Ectodermal cell (in vitro differentiated cells): ENCODE measurements around the gene SATB1.

Experiments used
- H3K27ac ChIP-seq: 2 replicates; pipeline ENCODE4 v1.7.0; 2013; ENCODE audit warnings: mild to moderate bottlenecking, low read depth, low read length; ENCODE audit not compliant: insufficient read depth, poor library complexity, severe bottlenecking
- H3K27me3 ChIP-seq: 2 replicates; pipeline ENCODE4 v1.7.0; 2013; ENCODE audit warnings: mild to moderate bottlenecking, low read length; ENCODE audit not compliant: insufficient read depth, control insufficient read depth, poor library complexity, severe bottlenecking
- H3K36me3 ChIP-seq: one replicate; pipeline ENCODE4 v1.7.0; 2013; ENCODE audit warnings: low read length; ENCODE audit not compliant: control insufficient read depth, insufficient read depth
- H3K4me1 ChIP-seq: one replicate; pipeline ENCODE4 v1.7.0; 2013; ENCODE audit warnings: low read length; ENCODE audit not compliant: control insufficient read depth, insufficient read depth
- H3K4me3 ChIP-seq: 2 replicates; pipeline ENCODE4 v1.7.0; 2013; ENCODE audit warnings: low read depth, low read length, control low read depth; ENCODE audit not compliant: insufficient read depth
- H3K9me3 ChIP-seq: 2 replicates; pipeline ENCODE4 v1.7.0; 2013; ENCODE audit warnings: mild to moderate bottlenecking, low read length, moderate library complexity; ENCODE audit not compliant: control insufficient read depth
- WGBS, 2 experiments: methylation state at CpG; one replicate each; pipeline ENCODE4 v1.1.7; 2013; ENCODE audit warnings: missing lambda C conversion rate in 2 of 2; 5-methylcytosine and 5-hydroxymethylcytosine counted together

The SATB1 gene

DNA sequence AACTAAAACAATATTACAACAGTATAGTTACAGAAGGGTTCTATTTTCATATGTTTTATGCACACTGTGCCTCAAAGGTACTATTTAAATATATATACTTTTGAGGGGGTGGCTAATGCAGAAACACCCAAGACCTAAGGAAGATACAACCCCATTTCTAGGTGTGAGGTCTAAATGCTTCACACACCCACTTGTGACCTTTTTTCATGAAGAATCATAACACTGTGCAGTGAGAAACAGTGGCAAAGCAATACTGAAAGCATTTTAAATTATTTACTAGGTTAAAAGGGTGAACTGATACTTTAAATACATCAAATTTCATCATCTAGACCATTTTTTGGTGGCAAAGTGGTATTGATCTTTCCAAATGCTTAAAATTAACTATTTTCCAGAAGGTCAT is 67.4 kb downstream of the SATB1 start:
- Histone ChIP-seq H3K9me3 (no peaks in the 10 kb centered on the region), H3K27me3 (no peaks in the 10 kb centered on the region), H3K4me1 (peaks cover 8% of the 10 kb centered on the region), H3K36me3 (no peaks in the 10 kb centered on the region), H3K4me3 (no peak overlapping the region), H3K27ac (no peak overlapping the region)

DNA sequence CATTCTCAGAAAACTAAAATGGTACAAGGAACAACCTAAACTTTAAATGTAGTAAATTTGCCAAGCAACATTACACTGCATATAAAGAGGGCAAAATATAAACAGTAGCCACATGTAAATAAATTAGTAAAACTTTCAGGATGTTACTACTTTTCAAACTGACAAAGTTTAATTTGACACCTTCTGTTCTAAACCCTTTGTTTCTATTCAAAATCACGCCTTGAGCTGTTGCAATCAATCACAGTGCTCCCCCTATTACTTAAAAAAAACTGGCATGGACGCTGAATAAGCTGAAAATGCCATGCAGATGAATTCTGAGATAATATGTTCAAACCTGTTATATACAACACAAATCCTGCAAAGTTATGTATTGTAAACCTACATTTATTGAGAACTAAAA is 69.3 kb downstream of the SATB1 start:
- H3K4me3 ChIP-seq, result no peak overlapping the region
- no peaks in the 10 kb centered on the region for H3K27me3 ChIP-seq
- peaks cover 8% of the 10 kb centered on the region for H3K4me1 ChIP-seq
- 46 to 68% methylated on average over 2 of the region's 2 CpGs for WGBS, 2 experiments
- no peaks in the 10 kb centered on the region for H3K9me3 ChIP-seq
- no peaks in the 10 kb centered on the region for H3K36me3 ChIP-seq
- H3K27ac ChIP-seq, result no peak overlapping the region

DNA sequence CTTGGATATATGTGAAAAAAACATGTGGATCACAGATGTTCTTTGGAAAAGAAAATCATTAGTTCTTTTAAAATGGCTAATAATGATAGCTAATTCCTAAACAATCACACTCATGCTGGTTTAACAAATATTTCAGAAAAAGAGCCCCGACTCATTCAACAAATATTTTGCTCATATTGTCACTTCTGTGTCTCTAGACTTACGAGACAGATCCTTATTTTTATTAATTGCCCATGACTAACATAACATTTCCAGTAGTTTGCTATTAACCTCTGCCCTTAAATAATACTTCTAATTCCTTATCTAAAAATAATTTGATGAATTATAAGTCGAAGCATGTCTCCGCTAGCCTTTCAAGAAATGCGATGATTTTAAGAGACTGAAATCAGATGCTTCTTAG is 70.4 kb downstream of the SATB1 start:
- 92 to 95% methylated on average over 5 of the region's 5 CpGs for WGBS, 2 experiments
- no peak overlapping the region for H3K27ac ChIP-seq
- H3K4me3 ChIP-seq, result no peak overlapping the region
- H3K4me1 ChIP-seq, result peaks cover 8% of the 10 kb centered on the region
- no peaks in the 10 kb centered on the region for H3K9me3 ChIP-seq
- no peaks in the 10 kb centered on the region for H3K36me3 ChIP-seq
- no peaks in the 10 kb centered on the region for H3K27me3 ChIP-seq

DNA sequence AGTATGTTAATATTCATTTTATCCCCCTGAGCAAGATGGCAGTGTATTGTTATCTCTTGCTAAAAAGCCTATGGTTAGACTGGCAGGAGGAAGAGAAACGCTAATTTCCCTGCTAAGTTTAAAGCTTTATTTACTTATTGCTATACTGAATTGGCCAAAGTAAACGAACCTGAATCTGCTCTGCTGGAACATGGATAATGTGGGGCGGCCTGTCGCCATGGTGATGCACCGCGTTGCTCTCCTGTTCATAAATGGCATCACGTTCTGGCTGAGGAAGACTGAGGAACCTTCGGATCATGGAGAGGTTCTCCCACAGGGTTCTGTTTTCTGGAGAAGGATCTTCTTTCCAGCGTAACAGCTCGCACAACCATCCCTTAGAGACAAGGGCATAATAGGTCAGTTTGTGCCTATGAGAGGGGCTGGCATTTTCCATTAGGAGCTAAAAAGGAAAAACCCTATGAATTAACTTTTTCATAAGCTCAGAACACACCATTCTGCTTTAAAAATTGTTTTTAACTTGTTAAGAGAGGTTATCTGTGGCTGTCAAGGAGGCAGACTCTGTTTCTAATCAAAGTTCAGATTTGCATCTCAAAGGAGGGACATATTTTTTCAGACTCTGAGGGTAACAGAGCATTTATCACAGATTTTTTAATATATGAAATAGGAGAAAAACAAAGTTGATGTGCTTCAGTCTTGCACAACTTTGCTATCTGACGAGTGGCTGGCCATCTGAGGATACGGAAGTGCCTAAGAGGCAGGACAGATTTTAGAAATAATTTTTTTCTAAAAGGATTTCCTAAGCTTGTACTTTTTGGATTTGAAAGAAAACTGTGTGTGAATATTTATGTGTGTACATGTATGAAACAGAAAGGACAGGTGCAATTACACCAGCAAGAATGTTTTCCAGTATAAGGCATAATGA is 73.1 kb downstream of the SATB1 start:
- Histone ChIP-seq H3K9me3 (no peaks in the 10 kb centered on the region), H3K27me3 (no peaks in the 10 kb centered on the region), H3K27ac (no peak overlapping the region), H3K36me3 (no peaks in the 10 kb centered on the region), H3K4me1 (peaks cover 8% of the 10 kb centered on the region), H3K4me3 (no peak overlapping the region)
- 91 to 92% methylated on average over 12 of the region's 12 CpGs for whole genome bisulfite sequencing, 2 experiments

DNA sequence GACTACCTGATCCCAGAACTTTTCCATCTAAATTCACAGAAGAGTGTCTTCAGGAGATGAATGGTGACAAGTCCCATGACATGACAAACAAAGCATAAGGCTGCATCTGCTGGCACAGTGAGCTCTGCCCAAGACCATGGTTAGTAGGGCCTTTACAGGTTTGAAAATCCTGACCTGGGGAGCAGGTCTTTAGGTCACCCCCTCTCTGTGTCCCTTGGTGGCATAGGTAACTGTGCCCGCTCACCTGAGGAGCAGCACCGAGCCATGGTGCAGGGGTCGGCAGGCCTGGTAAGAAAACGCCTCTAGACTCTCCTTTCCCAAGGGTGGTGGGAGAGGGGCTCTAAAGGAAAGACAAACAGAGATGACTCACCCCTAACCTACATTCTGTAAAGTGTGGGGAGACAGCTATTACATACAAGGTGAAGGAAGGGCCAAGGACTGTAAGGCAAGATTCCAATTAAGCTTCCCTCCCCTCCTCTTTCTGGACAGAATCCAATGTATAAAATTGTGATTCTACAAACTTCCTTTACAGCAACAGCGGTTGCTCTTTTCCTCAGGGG is 74.0 kb downstream of the SATB1 start:
- 97 to 98% methylated on average over 2 to 4 of the region's 5 CpGs for WGBS, 2 experiments
- no peaks in the 10 kb centered on the region for H3K27me3 ChIP-seq
- peaks cover 4% of the 10 kb centered on the region for H3K4me1 ChIP-seq
- H3K27ac ChIP-seq, result no peak overlapping the region
- no peaks in the 10 kb centered on the region for H3K9me3 ChIP-seq
- no peak overlapping the region for H3K4me3 ChIP-seq
- H3K36me3 ChIP-seq, result no peaks in the 10 kb centered on the region

GRCh38 chr3:18349197-18349798 is 75.8 kb downstream of the SATB1 start:
- 89 to 91% methylated on average over 18 of the region's 18 CpGs for WGBS, 2 experiments
- Histone ChIP-seq H3K4me3 (no peak overlapping the region), H3K27ac (no peak overlapping the region), H3K9me3 (no peaks in the 10 kb centered on the region), H3K36me3 (no peaks in the 10 kb centered on the region), H3K27me3 (no peaks in the 10 kb centered on the region), H3K4me1 (no peaks in the 10 kb centered on the region)

DNA sequence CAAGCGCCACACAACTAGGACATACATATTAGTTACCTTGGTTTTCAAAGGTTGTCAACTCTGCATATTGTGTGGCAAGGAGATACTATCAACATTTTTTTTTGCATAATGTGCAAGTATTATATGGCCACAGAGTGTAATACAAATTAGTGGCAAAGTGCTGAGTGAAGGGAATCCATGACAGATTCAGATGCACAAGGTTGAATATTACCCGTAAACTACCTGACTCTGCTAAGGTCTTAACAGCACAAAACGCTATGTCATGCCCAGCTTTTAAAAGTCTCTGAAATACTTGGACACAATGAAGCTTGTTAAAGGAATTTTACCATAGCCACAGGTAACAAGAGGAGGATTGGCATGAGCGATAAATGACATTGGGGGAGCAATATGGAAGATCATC is 79.0 kb downstream of the SATB1 start:
- H3K4me3 ChIP-seq, result no peak overlapping the region
- H3K27ac ChIP-seq, result no peak overlapping the region
- H3K4me1 ChIP-seq, result no peaks in the 10 kb centered on the region
- no peaks in the 10 kb centered on the region for H3K27me3 ChIP-seq
- no peaks in the 10 kb centered on the region for H3K9me3 ChIP-seq
- no peaks in the 10 kb centered on the region for H3K36me3 ChIP-seq
- WGBS, 2 experiments, result 87 to 92% methylated on average over 3 to 4 of the region's 4 CpGs

DNA sequence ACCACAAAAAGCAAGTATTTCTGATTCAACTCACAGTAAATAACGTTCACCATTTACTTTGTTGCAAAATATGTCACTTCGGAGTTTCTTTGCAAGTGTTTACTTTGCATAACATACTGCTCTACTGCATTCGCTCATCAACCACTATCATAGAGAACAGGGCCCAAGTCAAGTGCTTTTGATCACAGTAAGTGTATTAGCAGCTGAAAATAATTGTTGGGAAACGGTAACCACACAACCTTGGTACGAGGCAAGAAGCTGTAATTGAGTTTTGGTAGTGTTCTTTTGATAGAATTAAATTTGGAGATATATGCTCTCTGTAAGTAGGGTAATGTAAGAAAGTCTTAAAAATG is 80.1 kb downstream of the SATB1 start:
- Histone ChIP-seq H3K4me3 (no peak overlapping the region), H3K27me3 (no peaks in the 10 kb centered on the region), H3K9me3 (no peaks in the 10 kb centered on the region), H3K4me1 (no peaks in the 10 kb centered on the region), H3K36me3 (no peaks in the 10 kb centered on the region), H3K27ac (no peak overlapping the region)
- 35 to 38% methylated on average over 5 of the region's 5 CpGs for WGBS, 2 experiments

GRCh38 chr3:18344306-18345014 is 80.7 kb downstream of the SATB1 start:
- no peaks in the 10 kb centered on the region for H3K9me3 ChIP-seq
- no peaks in the 10 kb centered on the region for H3K36me3 ChIP-seq
- no peak overlapping the region for H3K27ac ChIP-seq
- no peaks in the 10 kb centered on the region for H3K27me3 ChIP-seq
- 45 to 54% methylated on average over 2 to 3 of the region's 4 CpGs for WGBS, 2 experiments
- no peaks in the 10 kb centered on the region for H3K4me1 ChIP-seq
- no peak overlapping the region for H3K4me3 ChIP-seq

- H3K4me1 ChIP-seq, result no peaks in the 10 kb centered on the region
- H3K27me3 ChIP-seq, result no peaks in the 10 kb centered on the region
- no peaks in the 10 kb centered on the region for H3K36me3 ChIP-seq
- H3K9me3 ChIP-seq, result no peaks in the 10 kb centered on the region
- no peak overlapping the region for H3K27ac ChIP-seq
- H3K4me3 ChIP-seq, result no peak overlapping the region
- 70 to 75% methylated on average over 2 of the region's 2 CpGs for WGBS, 2 experiments
Observed at GRCh38 chr3:18343809-18344208, 81.3 kb downstream of the SATB1 start.
